A673 (cell line): ENCODE data around the gene SYDE1. TPM values are rescaled to one million over a fixed set of nuclear protein-coding genes. Genes with fewer than 3 reads are reported as not detected.
"Not testable (repeated sequence)": the region's sequence is repeated elsewhere in the genome, so short reads cannot be mapped to it uniquely, and the experiment has no call there.

Experiments
- BruUV-seq: library from RNA; stranded (reverse); fragments of 400-500 nt; replicated peaks from 2 replicates; lab custom pipeline; 2021; lab: Mats Ljungman, UMichigan
- CTCF ChIA-PET: fragments of 300-600 bp; sonication (Branson Sonifier 250); formaldehyde crosslinking; loops from one replicate; lab custom pipeline; 2022; ENCODE audit warnings: antibody characterized with exemption; lab: Charles Lee
- POLR2A ChIA-PET: fragments of 300-600 bp; sonication (Branson Sonifier 250); formaldehyde crosslinking; loops from one replicate; lab custom pipeline; 2022; ENCODE audit warnings: antibody characterized with exemption; ENCODE audit not compliant: low non-redundant PET; lab: Charles Lee
- DNase-seq: peaks from one replicate; pipeline ENCODE4 v3.0.0-alpha.2; 2015; ENCODE audit warnings: low spot score
- H3K27ac ChIP-seq: fragments of 200-600 bp; sonication (generic); 2 replicates; pipeline ENCODE4 v1.5.1; 2016; ENCODE audit warnings: mixed run types, low read depth, mild to moderate bottlenecking, mixed read lengths, antibody characterized with exemption, low read length; ENCODE audit not compliant: poor library complexity, severe bottlenecking
- H3K27me3 ChIP-seq: fragments of 200-600 bp; sonication (generic); replicated peaks from 2 replicates; pipeline ENCODE4 v1.6.1; 2017; ENCODE audit warnings: mixed run types, low read depth, mild to moderate bottlenecking, mixed read lengths, antibody characterized with exemption, low read length; ENCODE audit not compliant: insufficient read depth, poor library complexity
- H3K36me3 ChIP-seq: fragments of 200-600 bp; sonication (generic); 2 replicates; pipeline ENCODE4 v1.6.1; 2016; ENCODE audit warnings: mixed run types, mild to moderate bottlenecking, mixed read lengths, antibody characterized with exemption, low read length; ENCODE audit not compliant: insufficient read depth, poor library complexity, severe bottlenecking
- H3K4me1 ChIP-seq: fragments of 200-600 bp; sonication (generic); 2 replicates; pipeline ENCODE4 v1.6.1; 2017; ENCODE audit warnings: mixed run types, mild to moderate bottlenecking, mixed read lengths, antibody characterized with exemption, low read length; ENCODE audit not compliant: insufficient read depth, poor library complexity, severe bottlenecking
- H3K4me3 ChIP-seq: fragments of 200-600 bp; sonication (generic); 2 replicates; pipeline ENCODE4 v1.5.1; 2016; ENCODE audit warnings: low read depth, mixed run types, mild to moderate bottlenecking, mixed read lengths, low read length; ENCODE audit not compliant: poor library complexity, severe bottlenecking
- H3K9me3 ChIP-seq: fragments of 200-600 bp; sonication (generic); 2 replicates; pipeline ENCODE4 v1.6.1; 2016; ENCODE audit warnings: mixed run types, low read depth, mild to moderate bottlenecking, mixed read lengths, antibody characterized with exemption, low read length; ENCODE audit not compliant: poor library complexity, severe bottlenecking
- EZH2 ChIP-seq: fragments of 200-600 bp; sonication (generic); IDR thresholded peaks from 2 replicates; pipeline ENCODE4 v1.6.1; 2017; ENCODE audit warnings: borderline replicate concordance, low read depth, mild to moderate bottlenecking, mixed read lengths, antibody characterized with exemption, low read length; ENCODE audit not compliant: poor library complexity, severe bottlenecking
- intact Hi-C: fragments of 100-400 bp; cut with micrococcal nuclease; formaldehyde crosslinking; loops from one replicate; pipeline ENCODE4 v1.10.0; 2022; ENCODE audit not compliant: unreplicated experiment
- total RNA-seq: library from RNA; stranded (reverse); gene quantifications from 2 replicates; pipeline ENCODE4 v1.2.3, GENCODE V29; 2021
- TF ChIP-seq, protein P1 (sequence below): fragments of 300-800, 200-600 bp; sonication (generic); conservative IDR thresholded peaks from 2 replicates; pipeline ENCODE4 v1.5.1; 2017; ENCODE audit warnings: low read depth, mild to moderate bottlenecking, antibody characterized with exemption, low read length, moderate library complexity, mixed read lengths

The SYDE1 gene
- total RNA-seq, 1 experiment from 2014 or later: 32.3 TPM

DNA sequence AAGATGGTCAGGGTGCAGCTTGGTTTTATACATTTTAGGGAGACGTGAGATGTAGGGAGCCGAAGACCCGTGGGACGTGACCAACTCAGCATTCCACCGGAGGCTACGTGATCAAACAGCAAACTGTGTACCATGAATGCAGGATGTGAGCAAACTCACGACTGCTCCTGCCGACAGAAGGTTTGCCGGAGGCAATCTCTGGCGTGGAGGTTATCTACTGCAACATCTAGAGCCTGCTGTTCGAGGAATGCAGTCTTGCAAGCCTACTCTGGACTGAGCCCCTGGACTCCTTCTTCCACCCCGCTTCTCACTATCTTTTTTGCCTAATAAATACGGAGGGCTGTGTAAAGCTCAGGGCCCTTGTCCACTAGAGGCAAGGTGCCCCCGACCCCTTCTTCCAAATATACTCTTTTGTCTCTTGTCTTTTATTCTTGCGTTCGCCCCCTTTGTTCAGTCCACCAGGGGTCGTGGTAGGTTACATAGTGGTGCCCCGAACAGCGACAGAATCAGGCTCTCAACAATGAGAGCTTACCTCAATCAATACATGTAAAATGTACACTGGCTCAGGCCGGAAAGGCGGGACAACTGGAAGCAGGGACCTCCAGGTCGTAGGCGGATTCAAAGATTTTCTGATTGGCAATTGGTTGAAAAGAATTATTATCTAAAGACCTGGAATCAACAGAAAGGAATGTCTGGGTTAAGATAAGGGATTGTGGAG lies 34.1 kb upstream of the SYDE1 start:
- Histone ChIP-seq H3K27me3 (peaks cover 5% of the 10 kb centered on the region), H3K4me1 (no peaks in the 10 kb centered on the region), H3K36me3 (no peaks in the 10 kb centered on the region), H3K4me3 (no peak overlapping the region), H3K9me3 (no peaks in the 10 kb centered on the region), H3K27ac (no peak overlapping the region)
- ChIA-PET POLR2A (no interaction called here), CTCF (no interaction called here)
- TF ChIP-seq EZH2: no peak
- TF ChIP-seq, protein P1, sequence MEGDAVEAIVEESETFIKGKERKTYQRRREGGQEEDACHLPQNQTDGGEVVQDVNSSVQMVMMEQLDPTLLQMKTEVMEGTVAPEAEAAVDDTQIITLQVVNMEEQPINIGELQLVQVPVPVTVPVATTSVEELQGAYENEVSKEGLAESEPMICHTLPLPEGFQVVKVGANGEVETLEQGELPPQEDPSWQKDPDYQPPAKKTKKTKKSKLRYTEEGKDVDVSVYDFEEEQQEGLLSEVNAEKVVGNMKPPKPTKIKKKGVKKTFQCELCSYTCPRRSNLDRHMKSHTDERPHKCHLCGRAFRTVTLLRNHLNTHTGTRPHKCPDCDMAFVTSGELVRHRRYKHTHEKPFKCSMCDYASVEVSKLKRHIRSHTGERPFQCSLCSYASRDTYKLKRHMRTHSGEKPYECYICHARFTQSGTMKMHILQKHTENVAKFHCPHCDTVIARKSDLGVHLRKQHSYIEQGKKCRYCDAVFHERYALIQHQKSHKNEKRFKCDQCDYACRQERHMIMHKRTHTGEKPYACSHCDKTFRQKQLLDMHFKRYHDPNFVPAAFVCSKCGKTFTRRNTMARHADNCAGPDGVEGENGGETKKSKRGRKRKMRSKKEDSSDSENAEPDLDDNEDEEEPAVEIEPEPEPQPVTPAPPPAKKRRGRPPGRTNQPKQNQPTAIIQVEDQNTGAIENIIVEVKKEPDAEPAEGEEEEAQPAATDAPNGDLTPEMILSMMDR: 0 out of 2 replicates have a peak, but pooled peaks have one; percentile 19
- intact Hi-C loops: no loop called here
- BruUV-seq: no TSS peak
- no peak for DNase-seq

DNA sequence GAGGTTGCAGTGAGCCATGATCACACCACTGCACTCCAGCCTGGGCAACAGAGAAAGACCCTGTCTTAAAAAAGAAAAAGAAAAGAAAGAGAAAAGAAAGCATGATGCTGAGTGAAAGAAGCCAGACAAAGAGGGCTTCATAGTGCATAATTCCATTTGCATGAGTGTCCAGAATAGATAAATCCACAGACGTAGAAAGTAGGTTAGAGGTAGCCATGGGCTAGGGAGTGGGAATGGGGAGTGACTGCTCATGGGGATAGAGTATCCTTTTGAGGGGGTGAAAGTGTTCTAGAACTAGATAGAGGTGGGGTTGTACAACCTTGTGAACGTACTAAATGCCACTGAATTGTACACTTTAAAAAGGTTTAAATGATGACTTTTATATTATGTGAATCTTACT lies 32.8 kb upstream of the SYDE1 start:
- no peaks in the 10 kb centered on the region for H3K9me3 ChIP-seq
- BruUV-seq: no TSS peak
- H3K4me3 ChIP-seq: no peak overlapping the region
- TF ChIP-seq EZH2: no peak
- TF ChIP-seq, protein P1: no peak
- H3K27ac ChIP-seq: no peak overlapping the region
- ChIA-PET POLR2A (no interaction called here), CTCF (no interaction called here)
- H3K4me1 ChIP-seq: no peaks in the 10 kb centered on the region
- intact Hi-C loops: no loop called here
- no peak for DNase-seq
- H3K36me3 ChIP-seq: no peaks in the 10 kb centered on the region
- H3K27me3 ChIP-seq: peaks cover 7% of the 10 kb centered on the region

GRCh38 chr19:15075806-15076205 lies 31.4 kb upstream of the SYDE1 start:
- TF ChIP-seq EZH2: no peak
- TF ChIP-seq, protein P1: no peak
- ChIA-PET POLR2A (no interaction called here), CTCF (no interaction called here)
- Histone ChIP-seq H3K36me3 (no peaks in the 10 kb centered on the region), H3K27ac (no peak overlapping the region), H3K27me3 (peaks cover 12% of the 10 kb centered on the region), H3K9me3 (no peaks in the 10 kb centered on the region), H3K4me1 (no peaks in the 10 kb centered on the region), H3K4me3 (no peak overlapping the region)
- intact Hi-C loops: no loop called here
- no TSS peak for BruUV-seq
- no peak for DNase-seq

GRCh38 chr19:15080002-15080401 lies 27.2 kb upstream of the SYDE1 start:
- H3K4me1 ChIP-seq, intact Hi-C loops, H3K9me3 ChIP-seq, BruUV-seq, H3K4me3 ChIP-seq, H3K36me3 ChIP-seq, H3K27ac ChIP-seq: not testable (repeated sequence)
- POLR2A ChIA-PET: interaction anchor here (0.7 kb wide), 1 partner anchor 1237 kb away, joined by 8 read pairs; no protein-coding TSS in a partner anchor
- peak; percentile 19 for DNase-seq
- CTCF ChIA-PET: interaction anchor here (0.7 kb wide), 1 partner anchor 748 kb away, joined by 5 read pairs; no protein-coding TSS in a partner anchor
- peaks cover 15% of the 10 kb centered on the region for H3K27me3 ChIP-seq
